Mesothelial cell of epicardium (in vitro differentiated cells): ENCODE measurements around the gene LRRC23. TPM values are rescaled to one million over a fixed set of nuclear protein-coding genes. Genes with fewer than 3 reads are reported as not detected.

Experiments used
- DNase-seq, 2 experiments: peaks; one replicate each; pipeline ENCODE4 v3.0.0; 2021; ENCODE audit warnings: low spot score in 2 of 2; ENCODE audit not compliant: unreplicated experiment in 2 of 2
- H3K27ac Mint-ChIP-seq: 2 replicates; pipeline ENCODE4 v1.8.0; 2021; ENCODE audit warnings: mixed read lengths
- H3K27me3 Mint-ChIP-seq: 2 replicates; pipeline ENCODE4 v1.8.0; 2021; ENCODE audit warnings: low read depth, mixed read lengths
- H3K36me3 Mint-ChIP-seq: 2 replicates; pipeline ENCODE4 v1.8.0; 2021; ENCODE audit warnings: mixed read lengths
- H3K4me1 Mint-ChIP-seq: 2 replicates; pipeline ENCODE4 v1.8.0; 2021; ENCODE audit warnings: mixed read lengths
- H3K4me3 Mint-ChIP-seq: 2 replicates; pipeline ENCODE4 v1.8.0; 2021; ENCODE audit warnings: mild to moderate bottlenecking, moderate library complexity, mixed read lengths
- H3K9me3 Mint-ChIP-seq: 2 replicates; pipeline ENCODE4 v1.8.0; 2021; ENCODE audit warnings: mixed read lengths
- total RNA-seq: library from RNA; stranded (reverse); gene quantifications from 3 replicates; pipeline ENCODE4 v1.2.1, GENCODE V29; 2021
- TF ChIP-seq, protein P1 (sequence below): fragments of 200-600 bp; sonication (generic); IDR thresholded peaks from one replicate; pipeline ENCODE4 v1.5.0; 2021; ENCODE audit warnings: antibody characterized with exemption; ENCODE audit not compliant: unreplicated experiment

Gene LRRC23
- total RNA-seq, 1 donor from 2014 or later = 11.6 TPM

- H3K4me3 Mint-ChIP-seq = peak overlapping the region; percentile 32
- H3K27me3 Mint-ChIP-seq = peaks cover 54% of the 10 kb centered on the region
- peaks cover 2% of the 10 kb centered on the region for H3K36me3 Mint-ChIP-seq
- TF ChIP-seq, protein P1, sequence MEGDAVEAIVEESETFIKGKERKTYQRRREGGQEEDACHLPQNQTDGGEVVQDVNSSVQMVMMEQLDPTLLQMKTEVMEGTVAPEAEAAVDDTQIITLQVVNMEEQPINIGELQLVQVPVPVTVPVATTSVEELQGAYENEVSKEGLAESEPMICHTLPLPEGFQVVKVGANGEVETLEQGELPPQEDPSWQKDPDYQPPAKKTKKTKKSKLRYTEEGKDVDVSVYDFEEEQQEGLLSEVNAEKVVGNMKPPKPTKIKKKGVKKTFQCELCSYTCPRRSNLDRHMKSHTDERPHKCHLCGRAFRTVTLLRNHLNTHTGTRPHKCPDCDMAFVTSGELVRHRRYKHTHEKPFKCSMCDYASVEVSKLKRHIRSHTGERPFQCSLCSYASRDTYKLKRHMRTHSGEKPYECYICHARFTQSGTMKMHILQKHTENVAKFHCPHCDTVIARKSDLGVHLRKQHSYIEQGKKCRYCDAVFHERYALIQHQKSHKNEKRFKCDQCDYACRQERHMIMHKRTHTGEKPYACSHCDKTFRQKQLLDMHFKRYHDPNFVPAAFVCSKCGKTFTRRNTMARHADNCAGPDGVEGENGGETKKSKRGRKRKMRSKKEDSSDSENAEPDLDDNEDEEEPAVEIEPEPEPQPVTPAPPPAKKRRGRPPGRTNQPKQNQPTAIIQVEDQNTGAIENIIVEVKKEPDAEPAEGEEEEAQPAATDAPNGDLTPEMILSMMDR = no peak
- H3K9me3 Mint-ChIP-seq = no peaks in the 10 kb centered on the region
- H3K27ac Mint-ChIP-seq = no peak overlapping the region
- DNase-seq = no peak
- H3K4me1 Mint-ChIP-seq = peaks cover 20% of the 10 kb centered on the region
These were observed 7.7 kb downstream of the LRRC23 start for GRCh38 chr12:6912164-6912935.

GRCh38 chr12:6914246-6914946, 9.8 kb downstream of the LRRC23 start, which contains the start of gene ENO2:
ENO2 (plus strand) TSS chr12:6914580; CDS start chr12:6915833, 1,253 bp downstream.
- H3K9me3 Mint-ChIP-seq = no peaks in the 10 kb centered on the region
- H3K4me3 Mint-ChIP-seq = peak within 1 kb of the TSS; percentile 82
- TF ChIP-seq, protein P1 = no peak
- H3K36me3 Mint-ChIP-seq = peaks cover 2% of the 10 kb centered on the region
- peaks cover 20% of the 10 kb centered on the region for H3K4me1 Mint-ChIP-seq
- peak within 1 kb of the TSS; percentile 36 for H3K27ac Mint-ChIP-seq
- peak in 1 of 2 experiments; percentile 71 for DNase-seq
- peaks cover 54% of the 10 kb centered on the region for H3K27me3 Mint-ChIP-seq

DNA sequence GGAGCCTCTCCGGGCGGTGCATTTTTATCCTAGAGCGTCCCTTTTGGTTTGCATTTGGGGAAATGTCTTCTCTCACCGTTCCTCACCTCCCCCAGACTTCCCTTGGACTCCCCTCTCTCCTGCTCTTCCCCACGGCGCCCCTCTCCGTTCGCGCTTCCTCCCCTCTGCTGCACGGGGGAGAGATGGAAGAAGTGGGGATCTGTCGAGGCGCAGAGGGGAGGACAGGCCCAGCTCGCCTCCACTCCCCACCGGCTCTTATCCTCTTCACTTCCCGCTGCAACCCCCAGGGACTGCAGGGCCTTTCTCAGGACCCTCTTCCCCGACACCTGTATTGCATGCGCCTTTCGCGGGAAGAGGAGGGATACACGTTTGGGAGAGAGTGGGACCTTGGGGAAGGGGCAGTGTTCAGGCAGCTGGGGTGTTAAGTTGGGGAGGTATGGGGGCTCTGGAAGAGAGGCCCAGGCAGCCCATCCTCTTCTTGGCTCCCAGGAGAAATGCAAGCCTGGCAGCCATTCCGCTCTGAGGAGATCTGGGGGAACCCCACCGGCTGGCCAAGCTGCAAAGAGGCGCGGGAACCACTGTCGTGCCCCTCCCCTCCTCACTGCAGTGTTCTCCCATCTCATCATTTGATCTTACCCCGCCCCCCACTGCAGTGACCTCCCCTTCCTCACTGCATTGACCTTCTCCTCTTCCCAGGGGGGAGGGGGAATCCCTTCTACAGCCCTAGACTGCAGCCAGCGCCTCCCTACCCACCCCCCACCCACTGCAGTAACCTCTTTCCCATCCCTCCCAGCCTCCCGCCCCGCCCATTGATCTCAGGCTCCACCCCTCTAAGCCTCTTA, 10.5 kb downstream of the LRRC23 start:
- Mint-ChIP-seq H3K4me3 (peak overlapping the region; percentile 82), H3K4me1 (peaks cover 20% of the 10 kb centered on the region), H3K9me3 (no peaks in the 10 kb centered on the region), H3K27me3 (peaks cover 54% of the 10 kb centered on the region), H3K27ac (peak overlapping the region; percentile 36), H3K36me3 (peaks cover 6% of the 10 kb centered on the region)
- TF ChIP-seq, protein P1 = no peak
- no peak for DNase-seq

- Mint-ChIP-seq H3K4me3 (peak overlapping the region; percentile 82), H3K27ac (no peak overlapping the region), H3K9me3 (no peaks in the 10 kb centered on the region), H3K36me3 (peaks cover 6% of the 10 kb centered on the region), H3K27me3 (peaks cover 53% of the 10 kb centered on the region), H3K4me1 (peaks cover 20% of the 10 kb centered on the region)
- TF ChIP-seq, protein P1 = no peak
- DNase-seq = no peak
These were observed 11.2 kb downstream of the LRRC23 start for GRCh38 chr12:6915789-6916285.

DNA sequence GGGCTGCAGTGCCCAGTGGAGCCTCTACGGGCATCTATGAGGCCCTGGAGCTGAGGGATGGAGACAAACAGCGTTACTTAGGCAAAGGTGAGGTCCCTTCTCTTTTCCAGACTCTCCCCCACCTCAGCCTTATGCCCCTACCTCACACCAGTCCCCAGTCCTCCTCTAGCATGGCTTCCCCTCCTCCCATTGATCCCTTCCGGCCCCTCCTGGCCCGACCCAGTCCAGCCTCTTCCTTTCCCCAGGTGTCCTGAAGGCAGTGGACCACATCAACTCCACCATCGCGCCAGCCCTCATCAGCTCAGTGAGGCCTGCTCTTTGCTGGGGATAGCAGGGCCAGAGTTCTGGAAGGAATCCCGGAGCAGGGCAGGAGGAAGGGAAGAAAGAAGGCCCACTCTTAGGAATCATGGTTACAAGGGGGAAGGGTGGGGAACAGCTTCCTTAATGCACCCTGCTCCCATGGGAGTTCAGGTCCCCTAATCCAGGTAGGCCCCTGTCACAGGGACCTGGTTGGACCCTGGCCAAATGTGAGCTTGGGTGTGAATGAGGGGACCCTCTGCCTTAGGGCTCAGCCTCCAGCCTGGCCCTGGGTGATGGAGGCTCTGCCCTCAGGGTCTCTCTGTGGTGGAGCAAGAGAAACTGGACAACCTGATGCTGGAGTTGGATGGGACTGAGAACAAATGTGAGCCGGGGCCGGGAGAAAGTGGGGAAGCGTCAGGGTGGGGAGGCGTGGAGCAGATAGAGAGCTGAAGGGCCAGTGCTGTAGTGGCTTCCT, 12.0 kb downstream of the LRRC23 start:
- Mint-ChIP-seq H3K27me3 (peaks cover 46% of the 10 kb centered on the region), H3K9me3 (no peaks in the 10 kb centered on the region), H3K4me1 (peaks cover 20% of the 10 kb centered on the region), H3K27ac (no peak overlapping the region), H3K4me3 (no peak overlapping the region), H3K36me3 (peaks cover 6% of the 10 kb centered on the region)
- TF ChIP-seq, protein P1 = no peak
- DNase-seq = no peak
